ENCODE results near the gene NR2C2AP.

Gene NR2C2AP, protein sequence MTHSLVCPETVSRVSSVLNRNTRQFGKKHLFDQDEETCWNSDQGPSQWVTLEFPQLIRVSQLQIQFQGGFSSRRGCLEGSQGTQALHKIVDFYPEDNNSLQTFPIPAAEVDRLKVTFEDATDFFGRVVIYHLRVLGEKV

DNA sequence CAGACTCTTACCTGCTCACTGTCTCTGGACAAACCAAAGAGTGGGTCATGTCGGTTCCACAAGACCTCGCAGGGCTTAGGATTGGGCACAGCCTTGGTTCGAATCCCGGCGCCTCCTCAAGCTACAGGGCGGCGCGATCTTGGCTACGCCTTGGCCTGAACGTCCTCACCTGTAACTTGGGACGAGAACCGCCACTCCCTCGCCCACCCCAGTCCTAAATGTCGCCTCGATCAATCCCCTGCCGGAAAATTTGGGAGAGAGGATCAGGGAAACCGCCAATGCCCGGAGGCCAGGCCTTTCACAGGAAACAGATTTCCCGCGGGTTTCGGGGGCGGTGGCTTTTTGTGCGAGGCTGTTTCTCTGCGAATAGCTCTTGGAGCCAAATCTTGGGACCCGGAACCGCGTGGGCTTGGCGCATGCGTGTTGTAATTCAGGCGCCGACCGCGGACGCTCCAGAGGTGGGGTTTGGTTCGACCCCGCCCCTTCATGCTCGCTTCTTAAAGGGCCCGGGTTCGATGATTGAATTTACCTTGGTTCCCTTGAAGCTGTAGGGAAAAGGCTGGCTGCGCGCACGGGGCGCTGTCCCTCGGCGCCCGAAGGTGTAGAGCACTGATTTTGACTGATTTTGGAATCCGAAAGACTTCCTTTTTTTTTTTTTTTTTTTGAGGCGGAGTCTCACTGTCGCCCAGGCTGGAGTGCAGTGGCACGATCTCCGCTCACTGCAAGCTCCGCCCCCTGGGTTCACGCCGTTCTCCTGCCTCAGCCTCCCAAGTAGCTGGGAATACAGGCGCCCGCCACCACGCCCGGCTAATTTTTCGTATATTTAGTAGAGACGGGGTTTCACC lies at the start of gene NR2C2AP:
Gene NR2C2AP, minus strand, starts transcription at position 403 of the 845 bp plus-strand sequence. Its CDS starts 354 bp downstream, at position 49.
- H3K4me3 ChIP-seq (ENCODE audit: low read depth, low read length), result peak within 1 kb of the TSS; percentile 86
- TF ChIP-seq, protein P1, sequence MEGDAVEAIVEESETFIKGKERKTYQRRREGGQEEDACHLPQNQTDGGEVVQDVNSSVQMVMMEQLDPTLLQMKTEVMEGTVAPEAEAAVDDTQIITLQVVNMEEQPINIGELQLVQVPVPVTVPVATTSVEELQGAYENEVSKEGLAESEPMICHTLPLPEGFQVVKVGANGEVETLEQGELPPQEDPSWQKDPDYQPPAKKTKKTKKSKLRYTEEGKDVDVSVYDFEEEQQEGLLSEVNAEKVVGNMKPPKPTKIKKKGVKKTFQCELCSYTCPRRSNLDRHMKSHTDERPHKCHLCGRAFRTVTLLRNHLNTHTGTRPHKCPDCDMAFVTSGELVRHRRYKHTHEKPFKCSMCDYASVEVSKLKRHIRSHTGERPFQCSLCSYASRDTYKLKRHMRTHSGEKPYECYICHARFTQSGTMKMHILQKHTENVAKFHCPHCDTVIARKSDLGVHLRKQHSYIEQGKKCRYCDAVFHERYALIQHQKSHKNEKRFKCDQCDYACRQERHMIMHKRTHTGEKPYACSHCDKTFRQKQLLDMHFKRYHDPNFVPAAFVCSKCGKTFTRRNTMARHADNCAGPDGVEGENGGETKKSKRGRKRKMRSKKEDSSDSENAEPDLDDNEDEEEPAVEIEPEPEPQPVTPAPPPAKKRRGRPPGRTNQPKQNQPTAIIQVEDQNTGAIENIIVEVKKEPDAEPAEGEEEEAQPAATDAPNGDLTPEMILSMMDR (IDR thresholded peaks at IDR 0.05; ENCODE audit: insufficient read depth, low read depth, low read length, missing control alignments), result no peak
- peak; percentile 96 for DNase-seq (ENCODE audit: low read depth)

DNA sequence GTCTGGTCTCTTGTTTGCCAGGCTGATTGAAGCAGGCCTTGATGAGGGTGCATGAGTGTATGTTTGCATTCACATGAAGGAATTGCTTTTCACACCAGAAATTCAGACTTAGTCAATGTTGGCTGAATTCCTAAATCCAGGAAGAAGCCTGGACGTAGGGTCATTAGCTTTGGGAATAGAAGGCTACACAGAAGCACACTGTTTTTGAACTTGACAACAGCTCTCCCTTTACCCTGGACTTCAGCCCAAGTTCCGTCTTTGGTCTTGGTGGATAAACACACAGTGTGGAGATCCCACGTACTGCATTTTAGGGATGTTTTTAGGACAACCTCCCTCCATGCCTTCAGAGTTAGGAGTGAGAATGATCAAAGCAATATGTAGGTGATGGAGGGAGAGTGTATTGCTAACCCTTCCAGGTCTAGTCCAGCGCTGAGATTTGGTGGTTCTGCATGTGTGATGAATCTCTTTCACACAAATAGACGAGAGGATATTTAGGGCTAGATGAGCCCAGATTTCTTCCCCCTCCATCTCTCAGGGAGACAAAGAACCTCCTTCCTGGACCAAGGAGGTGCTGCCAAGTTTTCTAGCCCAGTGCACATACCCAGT lies 47.1 kb upstream of the NR2C2AP start:
- no peak overlapping the region for H3K4me3 ChIP-seq (ENCODE audit: low read depth, low read length)
- DNase-seq (ENCODE audit: low read depth), result no peak
- TF ChIP-seq, protein P1 (IDR thresholded peaks at IDR 0.05; ENCODE audit: insufficient read depth, low read depth, low read length, missing control alignments), result no peak

DNA sequence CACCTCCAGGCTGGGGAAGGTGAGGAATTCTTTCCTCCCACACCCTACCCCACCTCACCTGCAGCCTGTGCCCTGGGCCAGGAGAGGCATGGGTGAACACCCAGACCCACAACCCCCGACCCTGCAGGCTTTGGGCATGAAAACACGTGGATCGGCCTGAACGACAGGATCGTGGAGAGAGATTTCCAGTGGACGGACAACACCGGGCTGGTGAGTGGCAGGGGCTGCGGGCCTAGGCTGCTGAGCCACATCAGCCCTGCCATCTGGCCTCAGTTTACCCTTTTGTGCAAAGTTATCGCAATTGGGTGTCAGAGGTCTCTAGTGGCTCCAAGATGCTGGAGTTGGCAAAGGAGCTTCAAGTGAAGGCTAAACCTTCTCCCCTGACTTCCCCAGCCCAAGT lies 37.3 kb upstream of the NR2C2AP start:
- TF ChIP-seq, protein P1 (IDR thresholded peaks at IDR 0.05; ENCODE audit: insufficient read depth, low read depth, low read length, missing control alignments), result no peak
- no peak for DNase-seq (ENCODE audit: low read depth)
- H3K4me3 ChIP-seq (ENCODE audit: low read depth, low read length), result no peak overlapping the region

DNA sequence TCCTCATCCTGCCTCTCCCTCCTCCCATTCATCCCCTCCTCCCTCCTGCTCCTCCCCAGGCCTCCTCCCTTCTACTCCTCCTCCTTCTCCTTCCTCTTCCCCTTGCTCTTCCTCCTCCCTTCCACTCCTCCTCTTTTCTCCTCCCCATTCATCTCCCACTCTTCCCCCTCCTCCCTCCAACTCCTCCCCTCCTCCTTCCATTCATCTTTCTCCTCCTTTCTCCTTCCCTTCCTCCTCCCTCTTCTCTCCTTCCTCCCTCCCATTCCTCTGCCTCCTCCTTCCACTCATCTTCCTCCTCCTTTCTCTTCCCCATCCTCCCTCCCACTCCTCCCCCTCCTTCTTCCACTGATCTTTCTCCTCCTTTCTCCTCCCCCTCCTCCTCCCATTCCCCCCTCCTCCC lies 36.5 kb upstream of the NR2C2AP start:
- DNase-seq (ENCODE audit: low read depth), result no peak
- TF ChIP-seq, protein P1 (IDR thresholded peaks at IDR 0.05; ENCODE audit: insufficient read depth, low read depth, low read length, missing control alignments), result no peak
- no peak overlapping the region for H3K4me3 ChIP-seq (ENCODE audit: low read depth, low read length)

DNA sequence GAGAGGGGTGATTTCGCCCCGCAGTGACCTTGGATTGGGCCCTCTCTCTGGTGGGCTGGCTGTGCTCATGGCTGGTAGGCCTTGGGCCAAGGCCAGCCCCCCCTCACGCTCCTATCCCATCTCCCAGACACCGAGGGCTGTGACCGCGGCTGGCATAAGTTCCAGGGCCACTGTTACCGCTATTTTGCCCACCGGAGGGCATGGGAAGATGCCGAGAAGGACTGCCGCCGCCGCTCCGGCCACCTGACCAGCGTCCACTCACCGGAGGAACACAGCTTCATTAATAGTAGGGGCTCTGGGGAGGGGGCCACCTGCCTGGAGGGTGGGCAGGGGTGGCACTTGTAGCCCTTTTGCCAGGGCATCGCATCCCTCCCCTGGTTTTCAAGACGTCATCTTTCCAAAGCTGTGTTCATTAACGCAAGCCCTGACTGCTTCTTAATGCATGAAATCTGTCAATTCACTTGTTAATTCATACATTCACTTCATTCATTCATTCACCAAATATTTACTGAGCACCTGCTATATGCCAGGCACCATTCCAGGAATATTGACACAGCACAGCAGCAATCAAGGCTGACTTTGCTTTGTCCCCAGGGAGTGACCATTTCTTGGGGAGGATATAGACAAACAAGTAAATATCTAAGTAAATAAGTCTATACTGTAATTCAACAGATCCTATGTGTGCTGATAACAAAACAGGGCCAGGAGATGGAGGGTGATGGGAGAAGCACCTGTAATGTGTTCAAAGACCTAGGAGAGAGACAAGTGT lies 35.1 kb upstream of the NR2C2AP start:
- TF ChIP-seq, protein P1 (IDR thresholded peaks at IDR 0.05; ENCODE audit: insufficient read depth, low read depth, low read length, missing control alignments), result no peak
- DNase-seq (ENCODE audit: low read depth), result no peak
- no peak overlapping the region for H3K4me3 ChIP-seq (ENCODE audit: low read depth, low read length)

DNA sequence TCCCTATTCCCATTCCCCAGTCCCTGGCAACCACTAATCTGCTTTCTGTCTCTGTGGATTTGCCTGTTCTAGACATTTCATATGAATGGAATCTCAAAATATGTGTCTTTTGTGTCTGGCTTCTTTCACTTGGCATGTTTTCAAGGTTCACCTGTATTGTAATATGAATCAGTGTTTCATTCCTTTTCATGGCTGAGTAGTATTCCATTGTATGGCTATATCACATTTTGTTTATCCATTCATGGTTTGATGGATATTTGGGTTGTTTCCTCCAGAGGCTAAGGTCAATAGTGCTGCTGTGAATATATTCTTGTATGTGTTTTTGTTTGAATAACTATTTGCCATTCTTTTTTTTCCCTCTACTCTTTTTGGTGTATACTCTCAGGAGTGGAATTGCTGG lies 33.0 kb upstream of the NR2C2AP start:
- DNase-seq (ENCODE audit: low read depth), result no peak
- H3K4me3 ChIP-seq (ENCODE audit: low read depth, low read length), result no peak overlapping the region
- TF ChIP-seq, protein P1 (IDR thresholded peaks at IDR 0.05; ENCODE audit: insufficient read depth, low read depth, low read length, missing control alignments), result no peak
